OCI-LY3 (cell line): Measurements from ENCODE around the gene ARHGAP42.

Experiments used
- EZH2phosphoT487 ChIP-seq: fragments of 200-600 bp; shearing (Covaris generic); IDR thresholded peaks from 2 replicates; pipeline ENCODE4 v1.6.1; 2018; ENCODE audit warnings: antibody characterized with exemption, mixed run types, low read depth
- TF ChIP-seq, protein P1 (sequence below): fragments of 200-600, 300-600 bp; sonication (generic); IDR thresholded peaks from 2 replicates; pipeline ENCODE4 v1.5.1; 2014; ENCODE audit warnings: antibody characterized with exemption, low read length, low read depth

DNA sequence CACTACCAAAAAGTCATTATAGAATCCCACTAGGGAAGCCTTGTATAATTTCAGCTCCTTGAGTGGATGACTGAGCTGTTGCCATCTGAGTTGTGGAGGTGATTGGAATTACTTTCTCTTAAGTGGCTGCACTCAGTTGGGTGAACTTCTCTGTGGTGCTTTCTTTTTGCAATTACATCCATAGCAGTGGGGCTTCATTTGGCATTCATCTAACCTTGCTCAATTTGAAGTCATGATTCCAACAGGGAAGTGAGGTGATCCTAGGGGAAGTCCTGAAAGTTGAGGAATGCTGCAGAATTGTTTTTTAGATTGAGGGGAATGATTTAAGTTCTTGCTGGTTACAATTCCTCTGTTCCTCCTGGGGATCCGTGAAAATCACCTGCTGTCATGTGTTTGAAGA lies 39.6 kb downstream of the ARHGAP42 start:
- TF ChIP-seq, protein P1, sequence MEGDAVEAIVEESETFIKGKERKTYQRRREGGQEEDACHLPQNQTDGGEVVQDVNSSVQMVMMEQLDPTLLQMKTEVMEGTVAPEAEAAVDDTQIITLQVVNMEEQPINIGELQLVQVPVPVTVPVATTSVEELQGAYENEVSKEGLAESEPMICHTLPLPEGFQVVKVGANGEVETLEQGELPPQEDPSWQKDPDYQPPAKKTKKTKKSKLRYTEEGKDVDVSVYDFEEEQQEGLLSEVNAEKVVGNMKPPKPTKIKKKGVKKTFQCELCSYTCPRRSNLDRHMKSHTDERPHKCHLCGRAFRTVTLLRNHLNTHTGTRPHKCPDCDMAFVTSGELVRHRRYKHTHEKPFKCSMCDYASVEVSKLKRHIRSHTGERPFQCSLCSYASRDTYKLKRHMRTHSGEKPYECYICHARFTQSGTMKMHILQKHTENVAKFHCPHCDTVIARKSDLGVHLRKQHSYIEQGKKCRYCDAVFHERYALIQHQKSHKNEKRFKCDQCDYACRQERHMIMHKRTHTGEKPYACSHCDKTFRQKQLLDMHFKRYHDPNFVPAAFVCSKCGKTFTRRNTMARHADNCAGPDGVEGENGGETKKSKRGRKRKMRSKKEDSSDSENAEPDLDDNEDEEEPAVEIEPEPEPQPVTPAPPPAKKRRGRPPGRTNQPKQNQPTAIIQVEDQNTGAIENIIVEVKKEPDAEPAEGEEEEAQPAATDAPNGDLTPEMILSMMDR = no peak
- TF ChIP-seq EZH2phosphoT487 = no peak
